Peyer's patch (tissue), 4 donors: Measurements from ENCODE around the gene OR2T11. TPM values are rescaled to one million over a fixed set of nuclear protein-coding genes. Genes with fewer than 3 reads are reported as not detected.

Source experiments
- DNase-seq, 3 donors: peaks; one replicate each; pipeline ENCODE4 v3.0.0-alpha.2; 2017 to 2019
- H3K27ac ChIP-seq, 4 donors: fragments of 200-600 bp; sonication (generic); one replicate each; pipeline ENCODE4 v1.5.1; 2016 to 2019
- H3K27me3 ChIP-seq, 2 donors: fragments of 200-600 bp; sonication (generic); one replicate each; pipeline ENCODE4 v1.5.1; 2019
- H3K36me3 ChIP-seq, 3 donors: fragments of 200-600 bp; sonication (generic); one replicate each; pipeline ENCODE4 v1.5.1; 2016 to 2019
- H3K4me1 ChIP-seq, 4 donors: fragments of 200-600 bp; sonication (generic); one replicate each; pipeline ENCODE4 v1.5.1; 2016 to 2019
- H3K4me3 ChIP-seq, 4 donors: fragments of 200-600 bp; sonication (generic); 1 replicate in 3 of 4; 2 replicates in 1 of 4; pipeline ENCODE4 v1.5.1; 2016 to 2019; ENCODE audit warnings: mild to moderate bottlenecking in 1 of 4
- H3K9me3 ChIP-seq, 4 donors: fragments of 200-600 bp; sonication (generic); one replicate each; pipeline ENCODE4 v1.5.1; 2016 to 2019; ENCODE audit warnings: mild to moderate bottlenecking in 1 of 4
- CTCF ChIP-seq, 6 experiments: fragments of 450-650 bp in 4 of 6; fragments of 200-600 bp in 2 of 6; sonication (generic) in 1 of 6; IDR thresholded peaks; one replicate each; pipeline ENCODE4 v1.5.1; 2017 to 2019; ENCODE audit warnings: antibody characterized with exemption in 6 of 6, mild to moderate bottlenecking in 3 of 6, moderate library complexity in 1 of 6
- POLR2A ChIP-seq, 2 donors: fragments of 450-650 bp; IDR thresholded peaks; one replicate each; pipeline ENCODE4 v1.5.1; 2017; ENCODE audit warnings: antibody characterized with exemption in 2 of 2, mild to moderate bottlenecking in 2 of 2, moderate library complexity in 2 of 2
- total RNA-seq, 4 donors: library from RNA; depleted of rRNA; stranded (reverse); fragments of >200 nt; gene quantifications; one replicate each; pipeline ENCODE4 v1.1.0, GENCODE V29; 2016

OR2T11 gene
- total RNA-seq, 4 donors from 2014 or later, result not detected

- Histone ChIP-seq H3K4me1 (no peaks in the 10 kb centered on the region), H3K9me3 (no peaks in the 10 kb centered on the region), H3K27me3 (no peaks in the 10 kb centered on the region), H3K36me3 (no peaks in the 10 kb centered on the region), H3K4me3 (no peak overlapping the region), H3K27ac (no peak overlapping the region)
- no peak for DNase-seq
- no peak for TF ChIP-seq CTCF (IDR thresholded peaks at IDR 0.05)
- TF ChIP-seq POLR2A (IDR thresholded peaks at IDR 0.05), result no peak
Observed at GRCh38 chr1:248610301-248610700, 24.6 kb downstream of the OR2T11 start.

- TF ChIP-seq POLR2A (IDR thresholded peaks at IDR 0.05) (no peak), CTCF (IDR thresholded peaks at IDR 0.05) (no peak)
- Histone ChIP-seq H3K36me3 (no peaks in the 10 kb centered on the region), H3K27me3 (no peaks in the 10 kb centered on the region), H3K4me3 (no peak overlapping the region), H3K4me1 (no peaks in the 10 kb centered on the region), H3K27ac (no peak overlapping the region), H3K9me3 (no peaks in the 10 kb centered on the region)
- no peak for DNase-seq
Observed at GRCh38 chr1:248599396-248599795, 35.5 kb downstream of the OR2T11 start.

GRCh38 chr1:248597589-248597988 is 37.3 kb downstream of the OR2T11 start, which contains the start of gene OR2T10:
Gene OR2T10 (minus strand): TSS chr1:248597700. CDS start chr1:248593768, 3,932 bp downstream.
- no peaks in the 10 kb centered on the region for H3K27me3 ChIP-seq
- no peak within 1 kb of the TSS for H3K4me3 ChIP-seq
- H3K9me3 ChIP-seq, result no peaks in the 10 kb centered on the region
- no peaks in the 10 kb centered on the region for H3K36me3 ChIP-seq
- no peaks in the 10 kb centered on the region for H3K4me1 ChIP-seq
- DNase-seq, result no peak
- TF ChIP-seq POLR2A (IDR thresholded peaks at IDR 0.05), result no peak
- no peak for TF ChIP-seq CTCF (IDR thresholded peaks at IDR 0.05)
- H3K27ac ChIP-seq, result no peak within 1 kb of the TSS

- DNase-seq, result no peak
- TF ChIP-seq CTCF (IDR thresholded peaks at IDR 0.05), result no peak
- no peak for TF ChIP-seq POLR2A (IDR thresholded peaks at IDR 0.05)
- H3K27me3 ChIP-seq, result no peaks in the 10 kb centered on the region
- H3K4me3 ChIP-seq, result no peak overlapping the region
- no peaks in the 10 kb centered on the region for H3K9me3 ChIP-seq
- H3K27ac ChIP-seq, result no peak overlapping the region
- no peaks in the 10 kb centered on the region for H3K4me1 ChIP-seq
- H3K36me3 ChIP-seq, result no peaks in the 10 kb centered on the region
Observed at GRCh38 chr1:248596615-248597014, 38.3 kb downstream of the OR2T11 start.

- no peak for TF ChIP-seq CTCF (IDR thresholded peaks at IDR 0.05)
- TF ChIP-seq POLR2A (IDR thresholded peaks at IDR 0.05), result no peak
- Histone ChIP-seq H3K4me3 (no peak overlapping the region), H3K36me3 (no peaks in the 10 kb centered on the region), H3K9me3 (no peaks in the 10 kb centered on the region), H3K4me1 (no peaks in the 10 kb centered on the region), H3K27ac (no peak overlapping the region), H3K27me3 (no peaks in the 10 kb centered on the region)
- no peak for DNase-seq
Observed at GRCh38 chr1:248593226-248593625, 41.7 kb downstream of the OR2T11 start.

- Histone ChIP-seq H3K9me3 (no peaks in the 10 kb centered on the region), H3K4me3 (no peak overlapping the region), H3K4me1 (no peaks in the 10 kb centered on the region), H3K36me3 (no peaks in the 10 kb centered on the region), H3K27me3 (no peaks in the 10 kb centered on the region), H3K27ac (no peak overlapping the region)
- no peak for DNase-seq
- no peak for TF ChIP-seq POLR2A (IDR thresholded peaks at IDR 0.05)
- TF ChIP-seq CTCF (IDR thresholded peaks at IDR 0.05), result no peak
Observed at GRCh38 chr1:248592655-248593054, 42.2 kb downstream of the OR2T11 start.
